Measurements from ENCODE around the gene LSM3.
A peak's percentile ranks its signal among the peaks of the same experiment; 100 is the strongest.

The LSM3 gene

GRCh38 chr3:14158370-14158769 lies 20.2 kb upstream of the LSM3 start:
- DNase-seq = no peak

DNA sequence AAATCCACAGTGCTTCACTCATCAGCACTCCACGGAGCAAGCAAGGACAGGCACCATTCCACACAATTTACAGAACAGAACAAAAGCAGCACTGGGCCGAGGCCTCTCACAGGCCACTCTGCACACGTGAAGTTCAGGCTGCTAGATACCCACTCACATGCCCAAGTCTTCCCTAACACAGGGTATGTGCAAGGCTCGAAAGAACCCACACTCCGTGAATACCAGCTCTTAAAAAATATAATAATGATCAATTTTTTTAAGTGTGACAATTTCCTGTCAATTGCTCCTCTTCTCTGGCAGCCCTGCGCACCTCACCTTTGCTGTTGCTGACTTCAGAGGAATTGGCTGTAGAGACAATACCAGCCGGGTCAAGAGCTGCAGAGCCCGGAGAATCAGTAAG lies 19.2 kb upstream of the LSM3 start:
- DNase-seq = no peak

DNA sequence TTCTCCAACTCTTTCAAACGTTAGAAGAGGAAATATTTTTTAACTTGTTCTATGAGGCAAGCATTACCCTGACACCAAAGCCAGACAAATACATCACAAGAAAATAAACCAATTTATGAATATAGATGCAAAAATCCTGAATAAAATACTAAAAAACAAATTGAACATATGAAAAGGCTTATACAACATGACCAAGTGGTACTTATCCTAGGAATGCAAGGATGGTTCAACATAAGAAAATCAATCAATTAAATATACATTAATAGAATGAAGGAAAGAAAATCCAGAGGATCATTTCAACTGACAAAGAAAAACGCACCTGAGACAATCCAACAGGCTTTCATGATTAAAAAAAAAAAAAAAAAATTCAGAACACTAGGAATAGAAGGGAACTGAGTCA lies 17.3 kb upstream of the LSM3 start:
- DNase-seq = no peak

- no peak for DNase-seq
Observed at GRCh38 chr3:14162178-14162577, 16.4 kb upstream of the LSM3 start.

DNA sequence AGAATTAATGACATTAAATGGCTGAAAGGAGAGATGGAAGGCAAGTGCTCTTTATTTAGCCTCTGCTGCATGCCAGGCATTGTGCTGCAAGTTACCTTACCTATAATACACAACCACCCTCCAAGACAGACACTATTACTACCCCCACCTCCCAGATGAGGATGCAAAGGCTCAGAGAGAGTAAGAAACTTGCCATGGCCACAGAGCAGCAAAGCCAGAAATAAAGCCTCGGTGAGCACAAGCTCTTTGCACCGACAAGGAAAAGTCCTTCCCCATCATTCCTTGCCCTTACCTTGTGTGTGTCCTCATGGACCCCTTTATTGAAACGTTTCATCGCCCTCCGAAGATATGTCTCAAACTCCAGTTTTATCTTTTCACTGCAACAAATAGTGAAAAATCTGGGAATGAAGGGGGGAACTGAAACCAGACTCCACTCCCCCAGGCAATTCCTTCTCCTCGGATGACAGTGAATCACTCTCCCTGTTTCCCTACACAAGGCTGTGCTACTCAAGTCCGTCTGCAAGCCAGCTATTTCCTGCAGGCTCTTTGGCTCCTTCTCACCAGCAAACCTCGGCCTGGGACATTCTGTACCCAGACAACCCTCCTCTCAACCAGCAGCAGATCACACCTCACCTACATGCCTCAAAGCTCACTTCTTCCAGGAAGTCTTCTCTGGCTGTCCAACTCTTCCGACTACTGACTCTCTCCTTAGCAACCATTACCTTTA lies 11.6 kb upstream of the LSM3 start:
- no peak for DNase-seq

DNA sequence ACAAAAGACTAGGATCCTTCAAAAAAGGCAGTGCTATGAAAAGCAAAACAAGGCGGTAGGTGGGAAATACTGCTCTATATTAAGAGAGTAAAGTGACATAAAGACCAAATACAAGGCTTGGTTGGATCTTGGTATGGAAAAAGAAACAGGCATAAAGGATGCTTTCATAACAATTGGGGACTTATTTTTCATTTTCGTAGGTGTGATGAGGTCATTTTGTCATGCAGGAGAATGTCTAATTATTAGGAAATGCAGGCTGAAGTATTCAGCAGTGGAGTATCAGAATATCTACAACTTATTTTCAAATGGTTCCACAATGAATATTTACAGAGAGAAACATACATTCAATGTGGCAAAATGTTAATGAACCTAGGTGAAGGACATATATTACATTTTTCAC lies 9.2 kb upstream of the LSM3 start:
- DNase-seq = no peak

- no peak for DNase-seq
Observed at GRCh38 chr3:14169871-14170270, 8.7 kb upstream of the LSM3 start.

GRCh38 chr3:14170531-14171159 lies 8.0 kb upstream of the LSM3 start:
- DNase-seq = no peak

DNA sequence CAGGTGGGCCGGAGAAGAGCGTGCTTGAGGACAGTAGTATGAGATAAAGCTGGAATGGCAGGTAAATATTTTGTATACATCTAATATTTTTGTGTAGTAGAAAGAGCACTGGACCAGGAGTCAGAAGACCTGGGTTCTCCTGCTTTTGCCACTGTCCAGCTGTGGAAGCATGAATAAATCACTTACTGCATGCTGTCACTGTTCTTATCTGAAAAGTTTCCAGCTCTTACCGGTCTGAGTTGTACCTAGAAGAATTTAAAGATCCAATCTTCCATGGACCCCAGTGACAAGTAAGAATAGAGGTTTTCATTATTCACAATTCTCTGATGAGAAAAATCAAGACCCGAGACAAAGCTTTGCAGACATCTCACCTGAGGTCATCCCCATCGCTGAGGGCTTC lies 6.1 kb upstream of the LSM3 start:
- no peak for DNase-seq

DNA sequence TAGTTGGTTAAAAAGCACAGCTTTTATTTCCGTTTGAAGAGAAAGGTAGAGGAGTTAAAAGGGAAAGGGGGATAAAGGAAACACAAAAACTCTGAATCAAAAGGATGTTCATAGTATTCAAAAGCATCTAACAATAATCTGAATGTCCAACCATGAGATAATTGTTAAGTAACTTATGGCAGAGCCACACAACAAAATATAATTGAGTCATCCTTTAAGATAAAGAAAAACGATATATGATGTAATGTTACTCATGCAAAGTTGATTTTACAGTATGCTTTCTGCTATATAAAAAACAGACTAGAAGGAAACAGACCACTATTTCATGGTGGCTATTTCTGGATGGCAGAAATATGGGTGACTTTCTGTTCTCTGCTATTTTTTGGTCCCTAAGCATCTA lies 4.1 kb upstream of the LSM3 start:
- DNase-seq = no peak

DNA sequence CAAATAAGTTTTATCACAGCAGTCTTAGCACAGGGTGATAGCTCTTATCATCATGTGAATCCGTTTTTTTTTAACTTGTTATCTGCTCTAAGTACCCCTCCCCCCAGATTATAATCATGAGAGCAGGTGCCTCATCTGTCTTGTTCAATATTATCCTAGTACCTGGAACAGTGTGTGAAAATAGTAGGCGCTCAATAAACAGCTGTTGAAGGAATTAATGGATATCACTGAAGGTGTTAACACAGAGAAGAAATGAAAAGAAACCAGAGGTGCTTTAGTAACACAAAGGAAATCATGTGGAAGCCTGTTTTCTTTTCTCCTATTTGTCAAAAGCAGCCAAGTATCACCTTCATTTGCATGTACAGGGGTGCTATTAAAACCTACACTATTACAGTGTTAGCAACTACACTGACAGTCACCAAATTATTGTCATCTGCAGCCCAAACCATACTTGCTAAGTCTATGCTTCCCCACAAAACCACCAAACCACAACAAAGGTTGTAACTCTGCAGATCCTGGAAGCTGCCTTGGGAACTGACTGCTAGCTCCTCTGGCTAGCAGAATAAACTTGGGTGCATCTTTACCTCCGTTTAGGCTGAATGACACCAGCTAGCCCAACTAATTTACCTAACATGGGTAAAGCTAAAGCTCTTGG lies 3.1 kb upstream of the LSM3 start:
- peak; percentile 83 for DNase-seq

- DNase-seq = peak; percentile 12
Observed at GRCh38 chr3:14177580-14178246, 904 bp upstream of the LSM3 start.

DNA sequence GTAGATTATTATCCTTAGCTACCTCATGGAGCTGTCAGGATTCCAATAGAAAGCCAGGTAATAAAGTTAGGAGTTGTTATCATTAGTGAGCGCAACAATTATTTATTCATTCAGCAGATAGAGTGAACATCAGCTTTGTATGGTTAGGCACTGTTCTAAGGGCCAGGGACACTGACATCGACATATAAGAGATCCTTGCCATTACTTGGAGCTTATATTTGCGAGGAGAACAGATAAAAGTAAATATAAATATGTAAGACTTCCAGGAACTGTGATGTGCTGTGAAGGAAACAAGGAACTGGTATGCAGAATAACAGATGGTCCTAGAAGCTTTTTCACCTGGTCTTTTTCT lies 473 bp downstream of the LSM3 start:
- no peak for DNase-seq

DNA sequence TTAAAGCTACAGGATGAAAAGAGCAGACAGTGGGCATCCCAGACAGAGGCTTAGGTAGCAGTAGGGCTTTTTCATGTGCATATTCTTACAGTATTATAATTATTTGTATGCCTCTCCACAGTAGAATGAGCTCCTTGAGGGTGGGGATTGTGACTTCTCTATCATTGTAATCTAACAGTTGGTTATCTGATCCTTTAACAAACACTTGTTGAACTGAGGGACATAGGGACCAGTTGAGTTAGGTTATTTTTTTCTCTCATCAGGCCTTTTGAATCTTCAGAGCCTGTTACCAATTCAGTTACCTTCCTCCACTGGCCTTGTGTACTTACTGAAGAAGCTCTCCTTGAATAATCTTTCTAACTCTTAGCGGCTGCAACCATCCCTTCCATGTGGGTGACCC lies 1.2 kb downstream of the LSM3 start:
- no peak for DNase-seq

DNA sequence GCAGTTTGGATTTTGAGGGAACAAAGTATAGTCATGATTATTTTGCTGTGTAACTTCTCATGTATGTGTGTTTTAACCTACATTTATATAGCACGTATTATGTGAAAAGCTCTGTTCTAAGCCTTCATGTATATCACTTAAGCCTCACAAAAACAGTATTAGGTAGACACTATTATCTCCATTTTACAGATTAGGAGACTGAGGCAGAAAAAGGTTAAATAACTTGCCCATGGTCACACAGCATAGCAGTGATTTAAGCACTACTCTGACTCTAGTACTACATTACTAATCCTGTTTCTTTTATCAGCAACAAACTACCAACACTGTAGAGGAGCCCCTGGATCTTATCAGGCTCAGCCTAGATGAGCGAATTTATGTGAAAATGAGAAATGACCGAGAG lies 2.6 kb downstream of the LSM3 start:
- DNase-seq = no peak

GRCh38 chr3:14183015-14183577 lies 4.5 kb downstream of the LSM3 start:
- no peak for DNase-seq

GRCh38 chr3:14186854-14187458 lies 8.3 kb downstream of the LSM3 start:
- DNase-seq = no peak

- DNase-seq = no peak
Observed at GRCh38 chr3:14188041-14188754, 9.6 kb downstream of the LSM3 start.

DNA sequence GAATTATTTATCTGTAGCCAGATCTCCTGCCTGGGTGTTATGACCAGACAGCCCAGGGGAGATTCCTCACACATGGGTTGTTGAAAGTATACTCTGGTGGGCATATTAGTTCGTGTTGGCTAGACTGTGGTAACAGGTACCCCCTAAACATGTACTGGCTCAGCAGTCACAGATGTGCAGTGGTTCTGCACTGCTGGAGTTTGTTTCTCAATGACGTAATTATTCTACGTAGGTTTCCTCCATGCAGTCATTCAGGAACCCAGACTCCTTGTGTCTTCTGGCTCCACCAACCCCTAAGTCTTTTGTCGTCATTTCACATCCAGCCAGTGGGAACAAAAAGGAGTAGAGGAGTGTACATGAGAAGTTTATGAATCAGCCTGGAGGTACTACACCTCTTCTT lies 16.2 kb downstream of the LSM3 start:
- no peak for DNase-seq

- no peak for DNase-seq
Observed at GRCh38 chr3:14199641-14200040, 21.0 kb downstream of the LSM3 start.

- no peak for DNase-seq
Observed at GRCh38 chr3:14200276-14200675, 21.7 kb downstream of the LSM3 start.

DNA sequence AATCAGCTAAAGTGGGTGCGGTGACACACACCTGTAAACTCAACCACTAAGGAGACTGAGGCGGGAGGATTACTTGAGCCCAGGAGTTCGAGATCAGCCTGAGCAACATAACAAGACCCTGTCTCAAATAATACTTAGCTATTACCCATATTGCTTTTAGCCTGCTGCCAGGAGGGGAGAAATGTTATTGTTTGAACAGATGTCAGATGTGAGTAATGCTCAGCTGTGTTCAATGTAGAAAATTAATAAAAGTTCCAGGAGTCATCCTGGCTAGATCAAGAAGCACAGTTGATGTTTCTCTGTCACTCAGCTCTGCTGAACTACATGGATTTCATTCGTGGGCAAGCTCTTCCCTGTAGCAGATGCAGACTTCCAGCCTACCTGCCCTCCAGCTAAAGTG lies 22.2 kb downstream of the LSM3 start:
- DNase-seq = no peak
